HUES48 (cell line): ENCODE data around the gene SPINDOC.

Source experiments
- H3K27ac ChIP-seq: one replicate; pipeline ENCODE4 v1.7.0; 2013; ENCODE audit warnings: low read depth, low read length, inconsistent platforms
- H3K27me3 ChIP-seq: 2 replicates; pipeline ENCODE4 v1.6.1; 2013; ENCODE audit warnings: mild to moderate bottlenecking, low read length; ENCODE audit not compliant: control insufficient read depth, insufficient read depth
- H3K36me3 ChIP-seq: 2 replicates; pipeline ENCODE4 v1.6.1; 2013; ENCODE audit warnings: low read length; ENCODE audit not compliant: control insufficient read depth, insufficient read depth
- H3K4me1 ChIP-seq: 2 replicates; pipeline ENCODE4 v1.6.1; 2013; ENCODE audit warnings: mild to moderate bottlenecking, low read length; ENCODE audit not compliant: control insufficient read depth, insufficient read depth
- H3K4me3 ChIP-seq: 2 replicates; pipeline ENCODE4 v1.5.1; 2013; ENCODE audit warnings: mild to moderate bottlenecking, low read depth, low read length
- H3K9ac ChIP-seq: 2 replicates; pipeline ENCODE4 v1.6.1; 2013; ENCODE audit warnings: mild to moderate bottlenecking, low read depth, low read length, moderate library complexity
- H3K9me3 ChIP-seq: 2 replicates; pipeline ENCODE4 v1.6.1; 2013; ENCODE audit warnings: low read length; ENCODE audit not compliant: control insufficient read depth, insufficient read depth

The SPINDOC gene

GRCh38 chr11:63873311-63873710 is 60.1 kb downstream of the SPINDOC start:
- Histone ChIP-seq H3K4me3 (no peak overlapping the region), H3K27me3 (no peaks in the 10 kb centered on the region), H3K27ac (no peak overlapping the region), H3K9ac (no peak overlapping the region), H3K36me3 (no peaks in the 10 kb centered on the region; the same call in 1 of the 2 replicates), H3K9me3 (no peaks in the 10 kb centered on the region), H3K4me1 (peaks cover 26% of the 10 kb centered on the region)

- Histone ChIP-seq H3K27me3 (no peaks in the 10 kb centered on the region), H3K9ac (no peak overlapping the region), H3K9me3 (no peaks in the 10 kb centered on the region), H3K36me3 (no peaks in the 10 kb centered on the region; the same call in 1 of the 2 replicates), H3K4me3 (no peak overlapping the region), H3K27ac (no peak overlapping the region), H3K4me1 (peaks cover 25% of the 10 kb centered on the region)
Measured at GRCh38 chr11:63874511-63874910, 61.3 kb downstream of the SPINDOC start.

- Histone ChIP-seq H3K9ac (no peak overlapping the region), H3K27me3 (no peaks in the 10 kb centered on the region), H3K4me3 (no peak overlapping the region), H3K27ac (no peak overlapping the region), H3K4me1 (peaks cover 36% of the 10 kb centered on the region), H3K36me3 (no peaks in the 10 kb centered on the region; the same call in 1 of the 2 replicates), H3K9me3 (no peaks in the 10 kb centered on the region)
Measured at GRCh38 chr11:63875506-63876065, 62.3 kb downstream of the SPINDOC start.

GRCh38 chr11:63876616-63877015 is 63.4 kb downstream of the SPINDOC start:
- H3K36me3 ChIP-seq, result no peaks in the 10 kb centered on the region; the same call in 1 of the 2 replicates
- peaks cover 37% of the 10 kb centered on the region for H3K4me1 ChIP-seq
- H3K4me3 ChIP-seq, result no peak overlapping the region
- H3K9ac ChIP-seq, result no peak overlapping the region
- H3K27ac ChIP-seq, result no peak overlapping the region
- H3K27me3 ChIP-seq, result no peaks in the 10 kb centered on the region
- H3K9me3 ChIP-seq, result no peaks in the 10 kb centered on the region
